ENCODE results near the gene PDE9A. TPM values are rescaled to one million over a fixed set of nuclear protein-coding genes. Genes with fewer than 3 reads are reported as not detected.

Gene PDE9A
- total RNA-seq, 2 experiments from 2014 or later: 6.5 to 7.7 TPM

- Mint-ChIP-seq H3K4me3 (no peak overlapping the region), H3K27ac (no peak overlapping the region), H3K27me3 (peaks cover 4% of the 10 kb centered on the region), H3K36me3 (no peaks in the 10 kb centered on the region), H3K4me1 (peaks cover 34% of the 10 kb centered on the region), H3K9me3 (no peaks in the 10 kb centered on the region)
- DNase-seq: no peak
Observed at GRCh38 chr21:42781150-42781970, 127.9 kb downstream of the PDE9A start.

- Mint-ChIP-seq H3K4me1 (peaks cover 34% of the 10 kb centered on the region), H3K9me3 (no peaks in the 10 kb centered on the region), H3K27me3 (peaks cover 4% of the 10 kb centered on the region), H3K4me3 (no peak overlapping the region), H3K27ac (no peak overlapping the region), H3K36me3 (no peaks in the 10 kb centered on the region)
- DNase-seq: no peak
Observed at GRCh38 chr21:42781971-42782722, 128.7 kb downstream of the PDE9A start.

DNA sequence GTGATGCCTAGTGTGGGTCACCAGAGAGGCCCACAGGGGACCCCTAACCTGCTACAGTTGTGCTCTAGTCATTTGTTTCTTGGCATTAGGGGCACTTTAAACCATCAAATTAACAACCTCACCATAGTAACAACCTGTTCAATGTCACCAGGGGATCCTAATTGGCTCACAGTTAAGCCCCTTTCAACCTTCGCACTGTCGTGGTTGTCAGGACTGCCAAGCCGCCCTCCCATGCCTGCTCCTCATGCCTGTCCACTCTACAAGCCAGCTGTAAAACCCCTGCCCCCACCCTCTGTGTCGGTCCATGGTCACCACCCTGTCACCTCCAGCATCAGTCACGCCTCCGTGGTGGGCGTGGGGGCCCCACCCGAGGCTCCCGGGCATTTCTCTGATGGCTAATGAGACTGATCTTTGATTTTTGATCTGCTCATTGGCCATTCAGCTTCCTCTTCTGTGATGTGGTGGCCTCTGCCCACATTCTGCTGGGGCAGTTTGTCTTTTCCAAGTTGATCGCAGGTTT, 129.4 kb downstream of the PDE9A start:
- DNase-seq: no peak
- H3K36me3 Mint-ChIP-seq: no peaks in the 10 kb centered on the region
- no peak overlapping the region for H3K4me3 Mint-ChIP-seq
- no peaks in the 10 kb centered on the region for H3K9me3 Mint-ChIP-seq
- peak overlapping the region; percentile 95 for H3K27ac Mint-ChIP-seq
- H3K4me1 Mint-ChIP-seq: peaks cover 32% of the 10 kb centered on the region
- peaks cover 4% of the 10 kb centered on the region for H3K27me3 Mint-ChIP-seq

- Mint-ChIP-seq H3K4me1 (peaks cover 32% of the 10 kb centered on the region), H3K9me3 (no peaks in the 10 kb centered on the region), H3K27ac (peak overlapping the region; percentile 95), H3K36me3 (no peaks in the 10 kb centered on the region), H3K4me3 (peak overlapping the region; percentile 75), H3K27me3 (peaks cover 4% of the 10 kb centered on the region)
- no peak for DNase-seq
Observed at GRCh38 chr21:42784276-42784675, 130.9 kb downstream of the PDE9A start.

DNA sequence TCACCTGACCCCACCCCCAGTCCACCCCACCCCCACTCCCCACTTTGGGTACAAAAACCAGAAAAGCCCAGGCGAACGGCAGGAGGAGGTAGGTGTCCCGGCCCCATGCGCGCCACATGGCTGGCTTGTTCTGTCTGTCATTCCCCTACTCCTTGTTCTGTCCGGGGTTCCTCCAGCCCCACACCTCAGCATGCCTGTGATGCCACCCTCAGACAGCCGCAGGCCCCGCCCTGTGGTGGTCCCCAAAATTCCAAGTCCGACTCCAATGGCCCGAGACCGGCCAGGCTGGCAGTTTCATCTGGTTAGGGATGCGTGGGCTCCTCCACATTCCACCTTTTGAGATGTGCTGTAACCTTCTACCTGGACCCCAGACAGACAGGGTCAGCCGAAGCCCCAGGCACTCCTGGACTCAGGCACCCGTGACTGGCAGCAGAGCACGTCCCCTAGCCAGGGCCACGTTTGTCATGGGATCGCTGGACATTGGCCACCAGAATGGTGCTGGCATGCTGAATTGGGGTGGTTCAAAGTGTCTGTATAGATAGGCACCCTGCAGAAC, 131.6 kb downstream of the PDE9A start:
- peak overlapping the region; percentile 76 for H3K27ac Mint-ChIP-seq
- H3K4me3 Mint-ChIP-seq: no peak overlapping the region
- no peaks in the 10 kb centered on the region for H3K36me3 Mint-ChIP-seq
- H3K27me3 Mint-ChIP-seq: peaks cover 4% of the 10 kb centered on the region
- no peaks in the 10 kb centered on the region for H3K9me3 Mint-ChIP-seq
- peaks cover 32% of the 10 kb centered on the region for H3K4me1 Mint-ChIP-seq
- no peak for DNase-seq

GRCh38 chr21:42785666-42786427, 132.4 kb downstream of the PDE9A start:
- H3K27me3 Mint-ChIP-seq: peaks cover 4% of the 10 kb centered on the region

DNA sequence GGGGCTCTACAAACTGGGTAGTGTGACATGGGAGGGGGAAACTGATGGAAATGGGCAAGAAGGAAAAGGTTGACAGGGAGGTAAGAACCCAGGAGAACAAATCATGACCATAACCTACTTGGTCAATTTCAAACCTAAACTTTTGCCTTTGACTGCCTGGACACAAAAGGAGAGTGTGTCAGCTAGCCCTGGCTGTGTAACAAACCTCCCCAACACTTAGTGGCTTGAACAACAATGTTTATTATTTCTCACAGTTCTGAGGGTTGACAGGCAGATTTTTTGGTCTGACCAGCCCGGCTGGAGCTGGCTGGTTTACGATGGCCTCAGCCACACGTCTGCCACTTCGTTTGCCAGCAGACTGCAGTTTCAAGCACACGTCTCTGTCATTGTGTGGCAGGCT, 133.5 kb downstream of the PDE9A start:
- DNase-seq: no peak
- Mint-ChIP-seq H3K27ac (no peak overlapping the region), H3K9me3 (no peaks in the 10 kb centered on the region), H3K27me3 (no peaks in the 10 kb centered on the region), H3K4me3 (no peak overlapping the region), H3K36me3 (no peaks in the 10 kb centered on the region), H3K4me1 (peaks cover 27% of the 10 kb centered on the region)

More at GRCh38 chr21:42785666-42786427, 132.4 kb downstream of the PDE9A start:
- no peak overlapping the region for H3K4me3 Mint-ChIP-seq
- H3K4me1 Mint-ChIP-seq: peaks cover 30% of the 10 kb centered on the region
- H3K27ac Mint-ChIP-seq: no peak overlapping the region
- DNase-seq: no peak
- no peaks in the 10 kb centered on the region for H3K9me3 Mint-ChIP-seq
- H3K36me3 Mint-ChIP-seq: no peaks in the 10 kb centered on the region

- Mint-ChIP-seq H3K9me3 (no peaks in the 10 kb centered on the region), H3K27ac (no peak overlapping the region), H3K27me3 (no peaks in the 10 kb centered on the region), H3K4me1 (peaks cover 20% of the 10 kb centered on the region), H3K4me3 (no peak overlapping the region), H3K36me3 (no peaks in the 10 kb centered on the region)
- DNase-seq: no peak
Observed at GRCh38 chr21:42787613-42788012, 134.2 kb downstream of the PDE9A start.

GRCh38 chr21:42790520-42791065, 137.2 kb downstream of the PDE9A start:
- Mint-ChIP-seq H3K36me3 (no peaks in the 10 kb centered on the region), H3K4me3 (no peak overlapping the region), H3K4me1 (peaks cover 3% of the 10 kb centered on the region), H3K27me3 (no peaks in the 10 kb centered on the region), H3K27ac (no peak overlapping the region), H3K9me3 (no peaks in the 10 kb centered on the region)
- DNase-seq: no peak

- Mint-ChIP-seq H3K9me3 (no peaks in the 10 kb centered on the region), H3K36me3 (no peaks in the 10 kb centered on the region), H3K27ac (no peak overlapping the region), H3K4me3 (no peak overlapping the region), H3K4me1 (peaks cover 3% of the 10 kb centered on the region), H3K27me3 (no peaks in the 10 kb centered on the region)
- no peak for DNase-seq
Observed at GRCh38 chr21:42793774-42794173, 140.4 kb downstream of the PDE9A start.

DNA sequence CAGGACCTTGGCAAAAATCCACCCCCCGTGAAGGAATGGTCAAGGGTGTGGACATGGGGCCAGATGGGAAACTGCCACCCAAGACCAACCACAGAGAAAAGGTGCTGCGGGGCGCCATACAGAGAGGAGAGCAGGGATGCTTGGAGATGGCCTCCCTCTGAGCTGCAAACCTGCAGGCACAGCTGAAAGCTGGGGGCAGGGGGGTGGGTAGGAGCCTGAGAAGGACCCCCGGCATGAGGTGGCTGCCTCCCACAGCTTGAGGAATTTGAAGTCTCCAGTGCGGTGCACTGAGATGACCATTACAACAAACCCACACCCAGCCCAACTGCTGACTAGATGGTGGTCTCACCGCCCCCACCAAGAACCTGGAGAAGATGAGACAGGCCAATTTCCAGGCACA, 141.1 kb downstream of the PDE9A start:
- Mint-ChIP-seq H3K4me1 (peaks cover 5% of the 10 kb centered on the region), H3K27ac (no peak overlapping the region), H3K36me3 (no peaks in the 10 kb centered on the region), H3K27me3 (no peaks in the 10 kb centered on the region), H3K4me3 (no peak overlapping the region), H3K9me3 (no peaks in the 10 kb centered on the region)
- no peak for DNase-seq

DNA sequence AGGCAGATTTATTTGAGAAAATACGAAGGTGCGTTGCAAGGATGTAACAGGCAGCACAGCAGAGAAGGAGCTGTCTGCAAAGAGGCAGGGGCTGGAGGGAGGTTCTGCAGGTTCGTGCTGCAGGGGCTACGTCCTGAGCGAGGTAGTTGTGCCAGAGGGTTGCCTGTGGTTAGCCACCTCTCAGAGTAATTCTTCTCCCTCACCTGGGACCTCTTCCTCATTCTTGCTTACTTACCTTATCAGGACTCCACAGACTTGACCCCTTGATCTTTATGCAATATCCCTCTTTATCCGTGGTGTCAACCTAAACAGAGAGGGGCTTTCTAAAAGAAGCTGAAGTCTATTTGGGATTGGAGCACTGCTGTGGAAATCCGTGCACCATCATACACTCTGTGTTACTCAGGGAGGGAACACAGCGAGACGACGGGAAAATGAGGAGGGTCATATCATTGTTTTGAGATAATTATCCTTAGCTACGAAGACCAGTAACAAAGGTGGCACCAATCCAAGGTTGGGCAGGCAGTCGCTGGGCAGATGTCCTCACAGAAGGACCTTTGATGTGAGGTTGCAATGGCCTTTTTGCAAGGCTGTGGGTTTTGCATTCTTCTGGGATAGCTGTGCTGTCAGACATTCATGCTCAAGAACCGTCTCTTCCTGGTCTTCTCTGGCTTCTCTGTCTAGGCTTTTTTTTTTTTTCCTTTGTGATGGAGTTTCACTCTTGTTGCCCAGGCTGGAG, 143.1 kb downstream of the PDE9A start:
- Mint-ChIP-seq H3K4me1 (peaks cover 3% of the 10 kb centered on the region), H3K9me3 (no peaks in the 10 kb centered on the region), H3K36me3 (no peaks in the 10 kb centered on the region), H3K27ac (no peak overlapping the region), H3K27me3 (no peaks in the 10 kb centered on the region), H3K4me3 (no peak overlapping the region)
- DNase-seq: no peak

DNA sequence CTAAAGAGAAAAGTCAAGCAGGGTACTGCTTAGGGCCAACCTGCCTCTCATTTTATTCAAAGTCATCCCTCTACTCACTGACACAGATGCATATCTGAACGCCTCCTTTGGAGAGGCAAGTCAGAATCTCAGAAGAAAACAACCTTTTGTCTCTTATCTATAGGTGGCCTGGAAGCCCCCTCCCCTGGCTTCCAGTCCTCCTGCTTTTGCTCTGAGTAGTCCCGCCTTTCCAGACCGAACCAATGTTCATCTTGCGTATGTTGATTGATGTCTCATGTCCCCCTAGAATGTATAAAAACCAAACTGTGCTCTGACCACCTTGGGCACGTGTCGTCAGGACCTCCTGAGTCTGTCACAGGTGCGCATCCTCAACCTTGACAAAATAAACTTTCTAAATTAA, 144.1 kb downstream of the PDE9A start:
- DNase-seq: no peak
- Mint-ChIP-seq H3K9me3 (no peaks in the 10 kb centered on the region), H3K27me3 (no peaks in the 10 kb centered on the region), H3K4me3 (no peak overlapping the region), H3K36me3 (no peaks in the 10 kb centered on the region), H3K27ac (no peak overlapping the region), H3K4me1 (peaks cover 3% of the 10 kb centered on the region)

GRCh38 chr21:42798106-42798505, 144.7 kb downstream of the PDE9A start:
- Mint-ChIP-seq H3K27ac (no peak overlapping the region), H3K4me3 (no peak overlapping the region), H3K9me3 (no peaks in the 10 kb centered on the region), H3K36me3 (no peaks in the 10 kb centered on the region), H3K4me1 (peaks cover 3% of the 10 kb centered on the region), H3K27me3 (no peaks in the 10 kb centered on the region)
- no peak for DNase-seq
